NCI-H146 treated with DMSO at 0.1 percent for 48 hours (cell line): ENCODE measurements around the gene SLC23A1.
A peak's percentile ranks its signal among the peaks of the same experiment; 100 is the strongest.
"Not testable (repeated sequence)": the region's sequence is repeated elsewhere in the genome, so short reads cannot be mapped to it uniquely, and the experiment has no call there.

Experiments used
- DNase-seq: peaks from one replicate; lab custom pipeline; 2025; ENCODE audit not compliant: unreplicated experiment; lab: John Stamatoyannopoulos, UW

Gene SLC23A1

DNA sequence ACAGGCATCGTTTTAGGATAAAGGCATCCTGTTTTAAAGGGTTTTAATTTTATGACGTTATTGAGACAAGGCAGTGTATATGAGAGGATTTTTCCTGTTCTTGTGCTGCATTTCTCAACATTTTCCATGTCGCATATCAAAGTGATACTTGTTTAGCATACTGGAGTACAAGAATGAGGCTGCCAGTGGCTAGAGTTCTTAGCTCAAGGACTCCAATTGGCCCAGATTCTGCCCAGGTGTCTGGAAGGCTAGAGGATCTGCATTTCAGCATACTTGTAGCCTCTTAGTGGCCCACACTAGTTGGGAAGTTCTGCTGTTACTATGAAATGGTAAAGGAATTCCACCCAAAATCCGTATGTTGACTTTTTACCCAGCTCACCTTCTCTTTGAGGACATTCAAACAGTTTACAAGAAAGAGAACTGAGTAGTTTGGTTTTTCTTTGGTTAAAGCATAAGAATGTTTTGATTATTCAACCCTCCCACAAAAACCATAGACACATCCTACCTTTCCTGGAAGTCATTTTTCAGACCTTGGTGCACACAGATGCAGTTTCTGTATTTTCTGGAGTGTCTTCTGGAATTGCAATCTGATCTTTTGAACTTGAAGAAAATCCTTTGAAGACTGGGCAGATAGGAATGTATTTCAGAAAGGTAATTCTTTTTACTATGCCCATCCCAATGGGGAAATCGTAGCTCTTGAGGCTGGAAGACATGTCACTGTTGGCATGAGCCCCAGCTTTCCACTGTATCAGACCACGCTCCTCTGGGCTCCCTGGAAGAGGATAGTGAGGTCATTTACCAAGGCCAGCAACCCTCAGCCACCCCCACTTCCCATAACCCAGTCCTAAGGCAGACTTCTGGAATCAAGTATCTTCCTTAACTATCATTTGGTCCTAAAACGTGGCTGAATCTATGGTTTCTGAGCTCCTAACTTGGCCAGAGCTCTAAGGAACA is 11.3 kb downstream of the SLC23A1 start:
- no peak for DNase-seq

DNA sequence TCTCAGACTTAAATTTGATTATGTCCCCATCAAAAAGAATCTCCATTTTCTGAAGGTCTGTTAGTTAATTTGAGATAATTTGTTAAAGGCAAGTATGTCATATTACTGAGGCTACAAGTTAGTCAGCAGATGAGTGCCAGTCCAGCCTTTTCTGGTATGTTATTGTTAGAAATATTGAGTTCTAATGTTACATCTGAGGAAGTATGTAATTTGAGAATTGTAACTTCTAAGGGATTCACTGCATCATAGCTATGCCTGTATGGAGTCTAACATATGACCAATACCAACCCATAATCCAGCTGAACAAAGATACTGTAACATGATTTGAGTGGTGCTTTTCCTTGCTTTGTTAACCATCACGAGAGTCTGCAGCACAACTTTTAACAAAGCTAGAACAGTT is 13.9 kb downstream of the SLC23A1 start:
- DNase-seq: no peak

DNA sequence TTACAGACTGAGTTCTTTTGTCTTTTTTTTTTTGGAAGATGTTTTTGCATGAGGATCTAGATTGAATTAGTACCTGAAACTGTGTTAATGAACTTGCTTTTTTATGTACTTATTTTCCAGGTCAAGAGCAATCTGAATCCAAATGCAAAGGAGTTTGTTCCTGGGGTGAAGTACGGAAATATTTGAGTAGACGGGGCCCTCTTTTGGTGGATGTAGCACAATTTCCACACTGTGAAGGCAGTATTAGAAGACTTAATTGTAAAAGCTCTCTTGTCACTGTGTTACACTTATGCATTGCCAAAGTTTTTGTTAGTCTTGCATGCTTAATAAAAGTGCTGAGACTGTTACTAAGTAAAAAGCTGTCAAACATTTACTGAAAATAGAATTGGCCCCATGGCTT is 14.5 kb downstream of the SLC23A1 start:
- no peak for DNase-seq

DNA sequence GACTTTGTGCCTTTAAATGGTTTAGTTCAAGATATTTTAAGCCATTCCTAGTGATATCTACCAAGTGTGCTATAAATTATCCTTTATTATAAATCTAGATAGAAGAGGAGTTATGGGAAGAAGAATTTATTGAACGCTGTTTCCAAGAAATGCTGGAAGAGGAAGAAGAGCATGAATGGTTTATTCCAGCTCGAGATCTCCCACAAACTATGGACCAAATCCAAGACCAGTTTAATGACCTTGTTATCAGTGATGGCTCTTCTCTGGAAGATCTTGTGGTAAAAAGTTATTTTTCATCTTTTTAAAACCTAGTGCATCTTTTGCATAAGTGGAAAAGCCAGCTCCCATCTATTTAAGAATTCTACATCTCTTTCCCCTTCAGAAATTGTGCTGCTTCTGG is 18.6 kb downstream of the SLC23A1 start:
- DNase-seq: no peak

GRCh38 chr5:139363937-139364336 is 19.2 kb downstream of the SLC23A1 start:
- DNase-seq: no peak

GRCh38 chr5:139361835-139362429 is 21.2 kb downstream of the SLC23A1 start:
- no peak for DNase-seq

- DNase-seq: no peak
These were observed 22.7 kb downstream of the SLC23A1 start for GRCh38 chr5:139360384-139360783.

- no peak for DNase-seq
These were observed 25.0 kb downstream of the SLC23A1 start for GRCh38 chr5:139358064-139358463.

- DNase-seq: not testable (repeated sequence)
These were observed 27.2 kb downstream of the SLC23A1 start for GRCh38 chr5:139355900-139356299.

DNA sequence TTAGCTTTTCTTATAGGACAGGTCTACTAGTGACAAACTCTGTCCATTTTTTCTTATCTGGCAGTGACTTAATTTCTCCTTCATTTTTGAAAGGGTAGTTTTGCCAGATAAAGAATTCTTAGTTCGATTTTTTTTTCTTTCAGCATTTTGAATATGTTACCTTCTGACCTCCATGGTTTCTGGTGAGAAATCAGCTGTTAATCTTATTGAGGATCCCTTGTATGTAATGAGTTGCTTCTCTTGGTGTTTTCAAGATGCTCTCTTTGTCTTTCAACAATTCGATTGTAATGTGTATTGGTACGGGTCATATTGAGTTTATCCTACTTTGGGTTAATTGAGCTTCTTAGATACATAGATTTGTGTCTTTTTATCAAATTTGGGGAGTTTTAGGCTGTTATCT is 28.9 kb downstream of the SLC23A1 start:
- no peak for DNase-seq

GRCh38 chr5:139347863-139348262 is 35.2 kb downstream of the SLC23A1 start:
- not testable (repeated sequence) for DNase-seq

DNA sequence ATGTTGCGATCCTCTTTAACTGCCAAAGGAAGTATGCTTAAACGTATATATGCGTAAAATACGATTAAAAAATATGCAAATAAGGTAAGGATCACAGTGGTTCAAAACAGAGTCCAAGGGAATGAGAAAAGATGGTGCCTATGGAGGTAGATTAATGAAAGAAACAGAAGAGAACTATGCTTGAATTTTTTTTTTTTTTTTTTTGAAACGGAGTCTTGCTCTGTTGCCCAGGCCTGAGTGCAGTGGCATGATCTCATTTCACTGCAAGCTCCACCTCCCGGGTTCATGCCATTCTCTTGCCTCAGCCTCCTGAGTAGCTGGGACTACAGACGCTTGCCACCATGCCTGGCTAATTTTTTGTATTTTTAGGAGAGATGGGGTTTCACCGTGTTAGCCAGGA is 37.7 kb downstream of the SLC23A1 start:
- DNase-seq: not testable (repeated sequence)

DNA sequence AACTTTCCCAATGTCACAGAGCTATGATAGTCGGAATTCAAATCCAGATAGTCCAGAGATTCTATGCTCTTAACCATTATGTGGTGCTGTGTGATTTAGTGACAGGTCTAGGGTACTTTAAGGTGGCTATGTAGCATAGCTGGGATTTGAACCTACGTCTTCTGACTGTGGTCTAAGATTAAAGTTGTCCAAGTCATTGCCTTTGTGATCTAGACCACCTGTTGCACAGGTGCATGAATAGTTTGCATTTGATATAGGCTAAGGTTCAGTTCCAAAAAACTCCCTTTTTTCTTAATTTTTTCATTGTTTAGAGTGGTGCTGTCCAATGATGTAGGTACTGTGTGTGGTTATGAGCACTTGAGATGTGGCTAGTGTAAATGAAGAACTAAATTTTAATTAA is 38.9 kb downstream of the SLC23A1 start:
- DNase-seq: no peak

GRCh38 chr5:139343476-139343875 is 39.6 kb downstream of the SLC23A1 start:
- DNase-seq: no peak

GRCh38 chr5:139342423-139342723 is 40.7 kb downstream of the SLC23A1 start:
- no peak for DNase-seq

GRCh38 chr5:139341689-139342422 is 41.2 kb downstream of the SLC23A1 start, which contains the start of gene PAIP2:
Gene PAIP2 (plus strand): TSS chr5:139341854. CDS start chr5:139363785, 21,931 bp downstream.
- DNase-seq: peak; percentile 91

DNA sequence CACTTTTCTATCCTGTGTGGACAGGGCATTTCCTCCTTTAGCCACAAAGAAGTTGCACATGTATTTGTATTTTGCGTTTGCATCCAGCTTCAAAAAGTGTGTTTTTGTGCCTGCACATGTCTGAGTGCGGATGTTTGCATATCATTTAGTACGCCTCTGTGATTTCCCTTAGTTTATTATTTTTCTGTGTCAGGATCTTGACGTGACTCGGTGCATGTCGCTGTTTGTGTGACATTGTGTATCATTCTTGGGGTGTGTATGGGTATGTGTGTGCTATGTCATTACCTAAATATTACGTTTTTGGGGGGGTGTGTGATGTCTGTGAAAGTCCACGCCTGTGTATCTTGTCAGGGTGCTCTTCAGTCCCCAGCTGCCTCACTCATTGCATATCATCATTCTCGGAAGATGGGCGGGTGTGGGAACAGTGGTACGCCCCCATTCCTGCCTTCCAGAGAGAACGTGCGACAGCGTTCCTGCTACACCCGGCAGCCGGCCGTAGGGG is 41.9 kb downstream of the SLC23A1 start:
- DNase-seq: no peak

DNA sequence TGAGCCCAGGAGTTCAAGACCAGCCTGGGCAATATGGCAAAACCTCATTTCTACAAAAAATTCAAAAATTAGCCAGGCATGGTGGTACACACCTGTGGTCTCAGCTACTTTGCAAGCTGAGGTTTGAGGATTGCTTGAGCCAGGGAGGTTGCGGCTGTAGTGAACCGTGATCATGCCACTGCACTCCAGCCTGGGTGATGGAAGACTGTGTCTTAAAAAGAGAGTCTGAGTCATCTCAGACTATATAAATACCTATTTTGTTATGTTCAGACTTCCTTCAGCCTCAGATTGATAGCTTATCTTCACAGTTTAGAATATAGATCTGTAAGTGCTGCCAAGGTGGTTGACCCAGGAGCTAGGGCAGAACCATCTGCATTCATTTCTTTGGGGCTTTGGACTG is 43.0 kb downstream of the SLC23A1 start:
- no peak for DNase-seq

DNA sequence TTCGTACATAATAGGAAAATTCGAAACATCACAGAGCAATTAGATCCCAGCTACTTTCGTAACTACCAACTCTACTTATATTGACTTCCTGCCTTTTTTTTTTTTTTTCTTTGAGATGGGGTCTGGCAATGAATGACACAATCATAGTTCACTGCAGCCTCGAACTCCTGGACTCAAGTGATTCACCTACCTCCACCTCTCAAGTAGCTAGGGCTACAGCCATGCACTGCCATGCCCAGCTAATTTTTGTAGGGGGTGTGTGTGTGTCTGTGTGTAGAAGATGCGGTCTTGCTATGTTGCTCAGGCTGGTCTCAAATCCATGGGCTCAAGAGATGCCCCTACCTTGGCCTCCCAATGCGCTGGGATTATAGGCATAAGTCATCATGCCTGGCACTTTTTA is 47.3 kb downstream of the SLC23A1 start:
- DNase-seq: no peak
